Liver (tissue), 3 donors: Measurements from ENCODE around the gene PABPN1L.

ENCODE experiments used
- EGR1 ChIP-seq, 2 donors: IDR thresholded peaks; 2 replicates each; pipeline ENCODE4 v1.6.1; 2016 to 2018; ENCODE audit warnings: antibody characterized with exemption in 2 of 2, low read depth in 2 of 2
- FOXA1 ChIP-seq: IDR thresholded peaks from 2 replicates; pipeline ENCODE4 v1.6.1; 2016; ENCODE audit warnings: antibody characterized with exemption
- GABPA ChIP-seq, 2 donors: IDR thresholded peaks in 1 of 2; conservative IDR thresholded peaks in 1 of 2; 2 replicates each; pipeline ENCODE4 v1.6.1; 2016; ENCODE audit warnings: antibody characterized with exemption in 2 of 2, mild to moderate bottlenecking in 1 of 2, moderate library complexity in 1 of 2
- HNF4G ChIP-seq: IDR thresholded peaks from 2 replicates; pipeline ENCODE4 v1.6.1; 2016; ENCODE audit warnings: antibody characterized with exemption
- JUND ChIP-seq, 2 donors: IDR thresholded peaks; 2 replicates each; pipeline ENCODE4 v1.6.1; 2016; ENCODE audit warnings: antibody characterized with exemption in 2 of 2
- RAD21 ChIP-seq, 2 donors: IDR thresholded peaks; 2 replicates each; pipeline ENCODE4 v1.6.1; 2016; ENCODE audit warnings: antibody characterized with exemption in 2 of 2, mild to moderate bottlenecking in 2 of 2
- SP1 ChIP-seq: IDR thresholded peaks from 2 replicates; pipeline ENCODE4 v1.6.1; 2018; ENCODE audit warnings: antibody characterized with exemption, mild to moderate bottlenecking
- TAF1 ChIP-seq: conservative IDR thresholded peaks from 2 replicates; pipeline ENCODE4 v1.6.1; 2016; ENCODE audit warnings: antibody characterized with exemption, mild to moderate bottlenecking
- YY1 ChIP-seq: IDR thresholded peaks from 2 replicates; pipeline ENCODE4 v1.6.1; 2016; ENCODE audit warnings: antibody characterized with exemption, mild to moderate bottlenecking
- TF ChIP-seq, protein P1 (sequence below): fragments of 150-350 bp; IDR thresholded peaks from 2 replicates; pipeline ENCODE4 v1.5.1; 2017; ENCODE audit warnings: improper control_type of control experiment, low read depth, low read length; ENCODE audit not compliant: missing input control
- TF ChIP-seq, protein P2 (sequence below): IDR thresholded peaks from 2 replicates; pipeline ENCODE4 v1.6.1; 2016; ENCODE audit warnings: antibody characterized with exemption
- TF ChIP-seq, protein P3 (sequence below): IDR thresholded peaks from 2 replicates; pipeline ENCODE4 v1.6.1; 2016; ENCODE audit warnings: antibody characterized with exemption, mild to moderate bottlenecking
- TF ChIP-seq, protein P4 (sequence below): IDR thresholded peaks from 2 replicates; pipeline ENCODE4 v1.6.1; 2016; ENCODE audit warnings: antibody characterized with exemption
- TF ChIP-seq, protein P5 (sequence below): IDR thresholded peaks from 2 replicates; pipeline ENCODE4 v1.6.1; 2016; ENCODE audit warnings: antibody characterized with exemption
- donor health status: healthy.
- donor health status: healthy.

DNA sequence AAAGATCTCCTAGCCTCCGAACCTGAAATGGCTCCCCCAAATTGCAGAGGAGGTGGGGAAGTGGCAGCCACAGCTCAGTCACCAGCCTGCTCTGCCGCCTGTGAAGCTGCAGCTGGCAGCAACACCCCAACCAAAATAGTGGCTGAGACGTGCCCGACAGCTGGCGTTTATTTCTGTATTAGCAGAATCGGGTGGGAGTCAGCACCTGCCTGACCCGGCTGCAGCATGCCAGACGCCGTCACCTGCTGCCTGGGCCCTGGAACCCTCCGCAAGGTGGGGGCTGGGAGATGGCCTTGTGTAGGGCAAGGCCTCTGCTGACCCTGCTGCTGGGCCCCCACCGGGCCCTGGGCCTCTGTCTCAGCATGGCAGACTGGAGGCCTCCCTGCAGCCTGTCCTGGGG lies 17.5 kb upstream of the PABPN1L start:
- no peak for TF ChIP-seq JUND (IDR thresholded peaks at IDR 0.05)
- TF ChIP-seq, protein P1, sequence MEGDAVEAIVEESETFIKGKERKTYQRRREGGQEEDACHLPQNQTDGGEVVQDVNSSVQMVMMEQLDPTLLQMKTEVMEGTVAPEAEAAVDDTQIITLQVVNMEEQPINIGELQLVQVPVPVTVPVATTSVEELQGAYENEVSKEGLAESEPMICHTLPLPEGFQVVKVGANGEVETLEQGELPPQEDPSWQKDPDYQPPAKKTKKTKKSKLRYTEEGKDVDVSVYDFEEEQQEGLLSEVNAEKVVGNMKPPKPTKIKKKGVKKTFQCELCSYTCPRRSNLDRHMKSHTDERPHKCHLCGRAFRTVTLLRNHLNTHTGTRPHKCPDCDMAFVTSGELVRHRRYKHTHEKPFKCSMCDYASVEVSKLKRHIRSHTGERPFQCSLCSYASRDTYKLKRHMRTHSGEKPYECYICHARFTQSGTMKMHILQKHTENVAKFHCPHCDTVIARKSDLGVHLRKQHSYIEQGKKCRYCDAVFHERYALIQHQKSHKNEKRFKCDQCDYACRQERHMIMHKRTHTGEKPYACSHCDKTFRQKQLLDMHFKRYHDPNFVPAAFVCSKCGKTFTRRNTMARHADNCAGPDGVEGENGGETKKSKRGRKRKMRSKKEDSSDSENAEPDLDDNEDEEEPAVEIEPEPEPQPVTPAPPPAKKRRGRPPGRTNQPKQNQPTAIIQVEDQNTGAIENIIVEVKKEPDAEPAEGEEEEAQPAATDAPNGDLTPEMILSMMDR: no peak
- TF ChIP-seq, protein P2, sequence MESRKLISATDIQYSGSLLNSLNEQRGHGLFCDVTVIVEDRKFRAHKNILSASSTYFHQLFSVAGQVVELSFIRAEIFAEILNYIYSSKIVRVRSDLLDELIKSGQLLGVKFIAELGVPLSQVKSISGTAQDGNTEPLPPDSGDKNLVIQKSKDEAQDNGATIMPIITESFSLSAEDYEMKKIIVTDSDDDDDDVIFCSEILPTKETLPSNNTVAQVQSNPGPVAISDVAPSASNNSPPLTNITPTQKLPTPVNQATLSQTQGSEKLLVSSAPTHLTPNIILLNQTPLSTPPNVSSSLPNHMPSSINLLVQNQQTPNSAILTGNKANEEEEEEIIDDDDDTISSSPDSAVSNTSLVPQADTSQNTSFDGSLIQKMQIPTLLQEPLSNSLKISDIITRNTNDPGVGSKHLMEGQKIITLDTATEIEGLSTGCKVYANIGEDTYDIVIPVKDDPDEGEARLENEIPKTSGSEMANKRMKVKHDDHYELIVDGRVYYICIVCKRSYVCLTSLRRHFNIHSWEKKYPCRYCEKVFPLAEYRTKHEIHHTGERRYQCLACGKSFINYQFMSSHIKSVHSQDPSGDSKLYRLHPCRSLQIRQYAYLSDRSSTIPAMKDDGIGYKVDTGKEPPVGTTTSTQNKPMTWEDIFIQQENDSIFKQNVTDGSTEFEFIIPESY: no peak
- no peak for TF ChIP-seq YY1
- no peak for TF ChIP-seq RAD21 (IDR thresholded peaks at IDR 0.05)
- TF ChIP-seq, protein P3, sequence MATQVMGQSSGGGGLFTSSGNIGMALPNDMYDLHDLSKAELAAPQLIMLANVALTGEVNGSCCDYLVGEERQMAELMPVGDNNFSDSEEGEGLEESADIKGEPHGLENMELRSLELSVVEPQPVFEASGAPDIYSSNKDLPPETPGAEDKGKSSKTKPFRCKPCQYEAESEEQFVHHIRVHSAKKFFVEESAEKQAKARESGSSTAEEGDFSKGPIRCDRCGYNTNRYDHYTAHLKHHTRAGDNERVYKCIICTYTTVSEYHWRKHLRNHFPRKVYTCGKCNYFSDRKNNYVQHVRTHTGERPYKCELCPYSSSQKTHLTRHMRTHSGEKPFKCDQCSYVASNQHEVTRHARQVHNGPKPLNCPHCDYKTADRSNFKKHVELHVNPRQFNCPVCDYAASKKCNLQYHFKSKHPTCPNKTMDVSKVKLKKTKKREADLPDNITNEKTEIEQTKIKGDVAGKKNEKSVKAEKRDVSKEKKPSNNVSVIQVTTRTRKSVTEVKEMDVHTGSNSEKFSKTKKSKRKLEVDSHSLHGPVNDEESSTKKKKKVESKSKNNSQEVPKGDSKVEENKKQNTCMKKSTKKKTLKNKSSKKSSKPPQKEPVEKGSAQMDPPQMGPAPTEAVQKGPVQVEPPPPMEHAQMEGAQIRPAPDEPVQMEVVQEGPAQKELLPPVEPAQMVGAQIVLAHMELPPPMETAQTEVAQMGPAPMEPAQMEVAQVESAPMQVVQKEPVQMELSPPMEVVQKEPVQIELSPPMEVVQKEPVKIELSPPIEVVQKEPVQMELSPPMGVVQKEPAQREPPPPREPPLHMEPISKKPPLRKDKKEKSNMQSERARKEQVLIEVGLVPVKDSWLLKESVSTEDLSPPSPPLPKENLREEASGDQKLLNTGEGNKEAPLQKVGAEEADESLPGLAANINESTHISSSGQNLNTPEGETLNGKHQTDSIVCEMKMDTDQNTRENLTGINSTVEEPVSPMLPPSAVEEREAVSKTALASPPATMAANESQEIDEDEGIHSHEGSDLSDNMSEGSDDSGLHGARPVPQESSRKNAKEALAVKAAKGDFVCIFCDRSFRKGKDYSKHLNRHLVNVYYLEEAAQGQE: no peak
- TF ChIP-seq, protein P4, sequence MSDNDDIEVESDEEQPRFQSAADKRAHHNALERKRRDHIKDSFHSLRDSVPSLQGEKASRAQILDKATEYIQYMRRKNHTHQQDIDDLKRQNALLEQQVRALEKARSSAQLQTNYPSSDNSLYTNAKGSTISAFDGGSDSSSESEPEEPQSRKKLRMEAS: no peak
- no peak for TF ChIP-seq EGR1 (IDR thresholded peaks at IDR 0.05; ENCODE audit: low read depth in 2 of 2)
- no peak for TF ChIP-seq HNF4G
- TF ChIP-seq, protein P5, sequence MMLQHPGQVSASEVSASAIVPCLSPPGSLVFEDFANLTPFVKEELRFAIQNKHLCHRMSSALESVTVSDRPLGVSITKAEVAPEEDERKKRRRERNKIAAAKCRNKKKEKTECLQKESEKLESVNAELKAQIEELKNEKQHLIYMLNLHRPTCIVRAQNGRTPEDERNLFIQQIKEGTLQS: no peak
- TF ChIP-seq TAF1: no peak
- TF ChIP-seq SP1: no peak
- no peak for TF ChIP-seq FOXA1
- TF ChIP-seq GABPA (IDR thresholded peaks at IDR 0.05 in 1 of 2, conservative IDR thresholded peaks at IDR 0.05 in 1 of 2): no peak
